Caco-2 (cell line): ENCODE results near the gene CYS1. TPM values are rescaled to one million over a fixed set of nuclear protein-coding genes. Genes with fewer than 3 reads are reported as not detected.

Source experiments
- BruUV-seq: library from RNA; stranded (reverse); fragments of 400-500 nt; replicated peaks from 2 replicates; lab custom pipeline; 2021; lab: Mats Ljungman, UMichigan
- CTCF ChIA-PET: fragments of 300-600 bp; sonication (Branson Sonifier 250); formaldehyde crosslinking; loops from one replicate; lab custom pipeline; 2022; ENCODE audit warnings: antibody characterized with exemption; lab: Charles Lee
- POLR2A ChIA-PET: fragments of 300-600 bp; sonication (Branson Sonifier 250); formaldehyde crosslinking; loops from one replicate; lab custom pipeline; 2022; ENCODE audit warnings: antibody characterized with exemption; lab: Charles Lee
- DNase-seq, 2 experiments: peaks; one replicate each; pipeline versions ENCODE4 v3.0.0 to v3.0.0-alpha.2; 2020 to 2022
- H3K27me3 ChIP-seq: replicated peaks from 2 replicates; pipeline ENCODE4 v1.6.0; 2011; ENCODE audit warnings: low read length; ENCODE audit not compliant: control insufficient read depth, insufficient read depth
- H3K36me3 ChIP-seq: 2 replicates; pipeline ENCODE4 v1.5.1; 2011; ENCODE audit warnings: low read length; ENCODE audit not compliant: control insufficient read depth, insufficient read depth
- H3K4me1 ChIP-seq: fragments of 250-450 bp; sonication (Bioruptor Pico); 2 replicates; pipeline ENCODE4 v1.5.1; 2020; ENCODE audit warnings: mild to moderate bottlenecking
- H3K4me3 ChIP-seq: 2 replicates; pipeline ENCODE4 v1.5.1; 2011; ENCODE audit warnings: low read depth, mild to moderate bottlenecking, control low read depth, low read length
- H3K9me3 ChIP-seq: fragments of 250-450 bp; sonication (Bioruptor Pico); 2 replicates; pipeline ENCODE4 v1.5.1; 2020; ENCODE audit warnings: mild to moderate bottlenecking, moderate library complexity
- H3K27ac Mint-ChIP-seq: one replicate; pipeline ENCODE4 v1.8.0; 2022; ENCODE audit warnings: mixed read lengths; ENCODE audit not compliant: unreplicated experiment
- H3K27me3 Mint-ChIP-seq: one replicate; pipeline ENCODE4 v1.8.0; 2022; ENCODE audit warnings: mixed read lengths; ENCODE audit not compliant: insufficient read depth, unreplicated experiment
- H3K36me3 Mint-ChIP-seq: one replicate; pipeline ENCODE4 v1.8.0; 2022; ENCODE audit warnings: mild to moderate bottlenecking, mixed read lengths; ENCODE audit not compliant: insufficient read depth, unreplicated experiment
- H3K4me1 Mint-ChIP-seq: one replicate; pipeline ENCODE4 v1.8.0; 2022; ENCODE audit warnings: low read depth, mixed read lengths; ENCODE audit not compliant: unreplicated experiment
- H3K4me3 Mint-ChIP-seq: one replicate; pipeline ENCODE4 v1.8.0; 2022; ENCODE audit warnings: mild to moderate bottlenecking, moderate library complexity, mixed read lengths; ENCODE audit not compliant: unreplicated experiment
- H3K9me3 Mint-ChIP-seq: one replicate; pipeline ENCODE4 v1.8.0; 2022; ENCODE audit warnings: mixed read lengths; ENCODE audit not compliant: unreplicated experiment
- intact Hi-C: fragments of 100-400 bp; cut with micrococcal nuclease; formaldehyde crosslinking; loops from one replicate; pipeline ENCODE4 v1.10.0; 2022; ENCODE audit not compliant: unreplicated experiment
- total RNA-seq: library from RNA; stranded (reverse); gene quantifications from 2 replicates; pipeline ENCODE4 v1.2.3, GENCODE V29; 2022
- TF ChIP-seq, protein P1 (sequence below), 2 experiments: fragments of 200-600 bp in 1 of 2; IDR thresholded peaks; 1 replicate in 1 of 2; 2 replicates in 1 of 2; pipeline versions ENCODE4 v1.5.1 to v1.8.0; 2011 to 2022; ENCODE audit warnings: antibody characterized with exemption in 1 of 2, control low read depth in 1 of 2, inconsistent platforms in 1 of 2, low read depth in 1 of 2, low read length in 1 of 2, mild to moderate bottlenecking in 1 of 2, moderate library complexity in 1 of 2; ENCODE audit not compliant: insufficient read depth in 1 of 2, severe bottlenecking in 1 of 2, unreplicated experiment in 1 of 2

CYS1 gene
- total RNA-seq, 1 experiment from 2014 or later, result 1.4 TPM

DNA sequence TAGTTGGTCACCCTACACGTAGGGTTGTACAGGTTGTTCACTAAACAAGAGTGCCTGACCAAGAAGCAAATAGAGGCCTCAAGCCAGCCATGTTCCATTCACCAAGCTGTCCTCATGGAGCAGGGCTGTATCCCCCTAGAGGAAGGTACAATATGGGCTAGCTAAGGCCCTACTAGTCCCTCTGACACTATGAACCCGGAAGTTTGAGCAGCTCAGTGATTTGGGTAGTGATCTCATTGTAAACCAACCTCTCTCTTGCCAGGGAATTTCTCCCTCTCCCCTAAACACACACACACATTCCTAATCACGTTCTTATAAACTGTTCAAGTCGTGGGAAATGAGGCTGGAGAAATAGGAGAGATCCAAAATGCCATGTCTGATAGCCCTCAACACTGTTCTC lies 6.7 kb upstream of the CYS1 start:
- no peaks in the 10 kb centered on the region for H3K27me3 ChIP-seq
- H3K4me1 ChIP-seq, result peaks cover 8% of the 10 kb centered on the region; the same call in 1 of the 2 replicates
- H3K9me3 ChIP-seq, result no peaks in the 10 kb centered on the region
- no peak overlapping the region for H3K4me3 ChIP-seq
- H3K36me3 ChIP-seq, result no peaks in the 10 kb centered on the region
- no peak for DNase-seq
- TF ChIP-seq, protein P1, sequence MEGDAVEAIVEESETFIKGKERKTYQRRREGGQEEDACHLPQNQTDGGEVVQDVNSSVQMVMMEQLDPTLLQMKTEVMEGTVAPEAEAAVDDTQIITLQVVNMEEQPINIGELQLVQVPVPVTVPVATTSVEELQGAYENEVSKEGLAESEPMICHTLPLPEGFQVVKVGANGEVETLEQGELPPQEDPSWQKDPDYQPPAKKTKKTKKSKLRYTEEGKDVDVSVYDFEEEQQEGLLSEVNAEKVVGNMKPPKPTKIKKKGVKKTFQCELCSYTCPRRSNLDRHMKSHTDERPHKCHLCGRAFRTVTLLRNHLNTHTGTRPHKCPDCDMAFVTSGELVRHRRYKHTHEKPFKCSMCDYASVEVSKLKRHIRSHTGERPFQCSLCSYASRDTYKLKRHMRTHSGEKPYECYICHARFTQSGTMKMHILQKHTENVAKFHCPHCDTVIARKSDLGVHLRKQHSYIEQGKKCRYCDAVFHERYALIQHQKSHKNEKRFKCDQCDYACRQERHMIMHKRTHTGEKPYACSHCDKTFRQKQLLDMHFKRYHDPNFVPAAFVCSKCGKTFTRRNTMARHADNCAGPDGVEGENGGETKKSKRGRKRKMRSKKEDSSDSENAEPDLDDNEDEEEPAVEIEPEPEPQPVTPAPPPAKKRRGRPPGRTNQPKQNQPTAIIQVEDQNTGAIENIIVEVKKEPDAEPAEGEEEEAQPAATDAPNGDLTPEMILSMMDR (IDR thresholded peaks at IDR 0.05; ENCODE audit: insufficient read depth in 1 of 2, low read depth in 1 of 2, low read length in 1 of 2, severe bottlenecking in 1 of 2, unreplicated experiment in 1 of 2), result no peak
- BruUV-seq, result no TSS peak
- intact Hi-C loops, result no loop called here
- H3K4me1 Mint-ChIP-seq, result peaks cover 7% of the 10 kb centered on the region
- H3K36me3 Mint-ChIP-seq, result no peaks in the 10 kb centered on the region
- ChIA-PET CTCF (interaction anchor here (0.7 to 1.8 kb wide), 3 partner anchors 10 to 556 kb away, joined by 3 to 12 read pairs (median 5); no protein-coding TSS in a partner anchor), POLR2A (no interaction called here)
- H3K4me3 Mint-ChIP-seq, result no peak overlapping the region
- H3K27ac Mint-ChIP-seq, result no peak overlapping the region
- no peaks in the 10 kb centered on the region for H3K9me3 Mint-ChIP-seq
- H3K27me3 Mint-ChIP-seq, result peaks cover 5% of the 10 kb centered on the region

DNA sequence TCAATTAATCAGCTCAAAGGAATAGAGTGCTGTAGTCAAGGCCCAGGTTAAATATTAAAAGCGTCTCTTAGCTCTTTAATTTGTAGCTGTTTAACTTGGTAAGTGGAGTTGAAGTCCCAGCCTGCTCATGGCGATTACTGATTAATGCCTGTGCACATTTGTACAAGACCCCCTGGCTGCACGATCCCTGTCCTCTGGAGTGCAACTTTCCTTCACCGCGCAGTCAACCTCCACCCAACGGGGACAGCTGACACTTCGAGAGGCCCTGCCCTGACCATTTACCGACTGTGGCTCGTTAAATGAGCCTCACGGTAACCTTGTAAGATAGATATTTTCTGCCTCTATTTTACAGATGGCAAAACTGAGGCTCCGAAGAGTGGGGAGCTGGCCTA lies 5.5 kb upstream of the CYS1 start:
- no peak overlapping the region for H3K4me3 ChIP-seq
- no peaks in the 10 kb centered on the region for H3K36me3 Mint-ChIP-seq
- no peak overlapping the region for H3K27ac Mint-ChIP-seq
- H3K36me3 ChIP-seq, result no peaks in the 10 kb centered on the region
- no peaks in the 10 kb centered on the region for H3K27me3 ChIP-seq
- no peak overlapping the region for H3K4me3 Mint-ChIP-seq
- ChIA-PET CTCF (interaction anchor here (1.5 to 2.0 kb wide), 2 partner anchors 11 to 13 kb away, joined by 9 to 10 read pairs; no protein-coding TSS in a partner anchor), POLR2A (interaction anchor here (0.6 to 0.8 kb wide), 2 partner anchors 242 to 363 kb away, joined by 3 to 8 read pairs; partner anchors contain the start of genes ODC1 and TAF1B)
- H3K4me1 Mint-ChIP-seq, result peaks cover 7% of the 10 kb centered on the region
- DNase-seq, result no peak
- no peaks in the 10 kb centered on the region for H3K9me3 Mint-ChIP-seq
- no peaks in the 10 kb centered on the region for H3K9me3 ChIP-seq
- TF ChIP-seq, protein P1 (IDR thresholded peaks at IDR 0.05; ENCODE audit: insufficient read depth in 1 of 2, low read depth in 1 of 2, low read length in 1 of 2, severe bottlenecking in 1 of 2, unreplicated experiment in 1 of 2), result no peak
- intact Hi-C loops, result no loop called here
- BruUV-seq, result no TSS peak
- H3K4me1 ChIP-seq, result peaks cover 8% of the 10 kb centered on the region; the same call in 1 of the 2 replicates
- H3K27me3 Mint-ChIP-seq, result peaks cover 7% of the 10 kb centered on the region

DNA sequence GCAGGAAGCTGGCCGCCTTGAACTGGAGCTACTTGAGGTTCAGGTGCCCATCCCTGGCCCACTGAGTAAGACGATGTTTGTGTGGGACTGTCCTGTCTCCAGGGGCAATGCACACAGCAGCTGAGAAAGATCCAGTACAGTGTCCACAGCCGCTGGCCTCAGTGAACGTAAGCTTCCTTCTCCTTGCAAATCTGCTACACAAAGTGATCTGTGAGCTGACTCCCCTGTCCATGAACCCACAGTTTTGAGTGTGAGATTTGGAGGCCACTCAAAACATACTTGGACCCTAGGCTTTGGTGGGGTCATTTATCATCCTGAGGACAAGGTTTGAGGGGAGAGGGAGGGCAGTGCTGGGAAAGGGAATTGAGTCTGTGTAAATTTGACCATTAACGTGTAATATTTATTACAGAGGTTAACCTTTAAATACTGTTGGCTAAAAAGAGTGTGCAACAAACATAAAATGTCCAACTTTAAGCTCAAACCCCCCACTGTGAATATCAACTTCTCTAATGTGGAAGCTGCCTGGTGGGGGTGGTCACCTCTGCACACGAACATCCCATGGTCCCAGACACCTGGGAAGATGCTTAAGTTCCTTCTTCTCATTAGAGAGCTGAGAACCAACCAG lies 4.9 kb upstream of the CYS1 start:
- ChIA-PET CTCF (interaction anchor here (1.5 to 2.0 kb wide), 2 partner anchors 12 to 13 kb away, joined by 9 to 10 read pairs; no protein-coding TSS in a partner anchor), POLR2A (interaction anchor here (0.6 to 0.8 kb wide), 2 partner anchors 242 to 363 kb away, joined by 3 to 8 read pairs; partner anchors contain the start of genes ODC1 and TAF1B)

More for the DNA sequence above, 4.9 kb upstream of the CYS1 start:
- intact Hi-C loops, result no loop called here
- Histone ChIP-seq H3K4me1 (peaks cover 8% of the 10 kb centered on the region; the same call in 1 of the 2 replicates), H3K36me3 (no peaks in the 10 kb centered on the region), H3K9me3 (no peaks in the 10 kb centered on the region), H3K27me3 (no peaks in the 10 kb centered on the region), H3K4me3 (no peak overlapping the region)
- DNase-seq, result no peak
- Mint-ChIP-seq H3K36me3 (no peaks in the 10 kb centered on the region), H3K27me3 (peaks cover 7% of the 10 kb centered on the region), H3K4me3 (no peak overlapping the region), H3K9me3 (no peaks in the 10 kb centered on the region), H3K4me1 (peaks cover 7% of the 10 kb centered on the region), H3K27ac (no peak overlapping the region)
- TF ChIP-seq, protein P1 (IDR thresholded peaks at IDR 0.05; ENCODE audit: insufficient read depth in 1 of 2, low read depth in 1 of 2, low read length in 1 of 2, severe bottlenecking in 1 of 2, unreplicated experiment in 1 of 2), result no peak
- no TSS peak for BruUV-seq
